ENCODE measurements around the gene RIPOR1. TPM values are rescaled to one million over a fixed set of nuclear protein-coding genes. Genes with fewer than 3 reads are reported as not detected.

Gene RIPOR1
- total and polyA plus RNA-seq, 2 of the 4 experiments (the other 2 are of a cell fraction), result 9.5 to 41.3 TPM

DNA sequence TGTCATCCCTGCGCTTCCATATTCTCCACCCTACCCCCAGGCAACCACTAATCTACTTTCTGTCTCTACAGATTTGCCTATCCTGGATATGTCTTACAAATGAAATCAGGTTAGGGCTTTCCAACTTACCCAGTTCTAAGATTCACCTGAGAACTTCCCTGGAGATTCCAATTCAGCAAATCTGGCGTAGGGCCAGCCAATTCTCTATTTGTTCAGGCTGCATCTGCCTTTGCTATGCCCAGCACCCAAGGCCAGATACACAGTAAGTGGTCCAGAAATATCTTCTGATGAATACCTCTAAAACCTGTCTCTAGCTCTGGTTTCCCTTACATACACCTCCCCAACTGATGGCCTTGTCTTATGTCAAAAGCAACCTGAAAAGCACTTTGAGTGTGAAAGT lies 23.3 kb downstream of the RIPOR1 start:
- H3K9ac ChIP-seq (ENCODE audit: low read depth, low read length), result no peak overlapping the region
- H3K79me1 ChIP-seq (ENCODE audit: low read depth in 1 of 2, low read length in 2 of 2), result peaks cover 10 to 31% of the 10 kb centered on the region in 2 experiments; a peak in 3 of 4 replicates
- no peak overlapping the region for H3K27ac ChIP-seq (ENCODE audit: insufficient read depth, low read length)
- no peak overlapping the region for H3K4ac ChIP-seq (ENCODE audit: low read depth, low read length)
- no peak overlapping the region for H3K4me3 ChIP-seq (ENCODE audit: insufficient read depth, low read depth, low read length)
- dilution Hi-C loops (cut with HindIII; ENCODE audit: low sequenced_read_pairs, unreplicated experiment), result no loop called here
- in situ Hi-C loops (cut with MboI; ENCODE audit: low sequenced_read_pairs), result no loop called here
- H2AK9ac ChIP-seq (replicated peaks; ENCODE audit: low read depth, low read length, poor library complexity), result no peak overlapping the region
- POLR2A ChIA-PET (ENCODE audit: unreplicated experiment), result no interaction called here
- no peaks in the 10 kb centered on the region for H3K27me3 ChIP-seq (ENCODE audit: control insufficient read depth, insufficient read depth, low read length)
- BruUV-seq (replicated peaks), result no TSS peak
- WGBS, 2 experiments (ENCODE audit: extremely low coverage in 2 of 2, insufficient read length in 1 of 2), result 100% methylated on average over 2 of the region's 2 CpGs; no CpG with 5 or more reads in 1 of the 2 experiments
- DNase-seq, result no peak
- no peaks in the 10 kb centered on the region for H3K9me3 ChIP-seq (ENCODE audit: control insufficient read depth, insufficient read depth, low read length)
- no peak overlapping the region for H4K91ac ChIP-seq (ENCODE audit: insufficient read depth, low read depth, low read length)
- H3K9me1 ChIP-seq (ENCODE audit: insufficient read depth, low read length), result no peaks in the 10 kb centered on the region
- H2BK20ac ChIP-seq (ENCODE audit: low read depth, low read length), result no peak overlapping the region
- TF ChIP-seq, protein P1, sequence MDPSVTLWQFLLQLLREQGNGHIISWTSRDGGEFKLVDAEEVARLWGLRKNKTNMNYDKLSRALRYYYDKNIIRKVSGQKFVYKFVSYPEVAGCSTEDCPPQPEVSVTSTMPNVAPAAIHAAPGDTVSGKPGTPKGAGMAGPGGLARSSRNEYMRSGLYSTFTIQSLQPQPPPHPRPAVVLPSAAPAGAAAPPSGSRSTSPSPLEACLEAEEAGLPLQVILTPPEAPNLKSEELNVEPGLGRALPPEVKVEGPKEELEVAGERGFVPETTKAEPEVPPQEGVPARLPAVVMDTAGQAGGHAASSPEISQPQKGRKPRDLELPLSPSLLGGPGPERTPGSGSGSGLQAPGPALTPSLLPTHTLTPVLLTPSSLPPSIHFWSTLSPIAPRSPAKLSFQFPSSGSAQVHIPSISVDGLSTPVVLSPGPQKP (IDR thresholded peaks at IDR 0.05; ENCODE audit: borderline replicate concordance, low read depth, low read length), result no peak
- TF ChIP-seq MXI1 (IDR thresholded peaks at IDR 0.05; ENCODE audit: borderline replicate concordance, low read depth, low read length) (no peak), NFE2L2 (IDR thresholded peaks at IDR 0.05; ENCODE audit: low read depth, low read length) (no peak), MAFK (IDR thresholded peaks at IDR 0.05; ENCODE audit: low read depth, low read length) (no peak), CEBPB (IDR thresholded peaks at IDR 0.05; ENCODE audit: low read depth, low read length) (no peak), CHD1 (IDR thresholded peaks at IDR 0.05; ENCODE audit: low read depth, low read length) (no peak), BHLHE40 (IDR thresholded peaks at IDR 0.05; ENCODE audit: low read depth, low read length) (no peak), RCOR1 (IDR thresholded peaks at IDR 0.05; ENCODE audit: insufficient replicate concordance, low read length) (no peak), RAD21 (IDR thresholded peaks at IDR 0.05; ENCODE audit: low read length) (no peak), RFX5 (IDR thresholded peaks at IDR 0.05; ENCODE audit: low read depth, low read length) (no peak), SMC3 (IDR thresholded peaks at IDR 0.05; ENCODE audit: low read depth, low read length) (no peak), FOS (IDR thresholded peaks at IDR 0.05; ENCODE audit: low read depth, low read length) (no peak), MAZ (IDR thresholded peaks at IDR 0.05; ENCODE audit: borderline replicate concordance, low read depth, low read length) (no peak), POLR2A (IDR thresholded peaks at IDR 0.05; ENCODE audit: low read depth, low read length) (no peak)
- TF ChIP-seq, protein P2, sequence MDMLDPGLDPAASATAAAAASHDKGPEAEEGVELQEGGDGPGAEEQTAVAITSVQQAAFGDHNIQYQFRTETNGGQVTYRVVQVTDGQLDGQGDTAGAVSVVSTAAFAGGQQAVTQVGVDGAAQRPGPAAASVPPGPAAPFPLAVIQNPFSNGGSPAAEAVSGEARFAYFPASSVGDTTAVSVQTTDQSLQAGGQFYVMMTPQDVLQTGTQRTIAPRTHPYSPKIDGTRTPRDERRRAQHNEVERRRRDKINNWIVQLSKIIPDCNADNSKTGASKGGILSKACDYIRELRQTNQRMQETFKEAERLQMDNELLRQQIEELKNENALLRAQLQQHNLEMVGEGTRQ (IDR thresholded peaks at IDR 0.05; ENCODE audit: low read depth, low read length), result no peak
- TF ChIP-seq, protein P3, sequence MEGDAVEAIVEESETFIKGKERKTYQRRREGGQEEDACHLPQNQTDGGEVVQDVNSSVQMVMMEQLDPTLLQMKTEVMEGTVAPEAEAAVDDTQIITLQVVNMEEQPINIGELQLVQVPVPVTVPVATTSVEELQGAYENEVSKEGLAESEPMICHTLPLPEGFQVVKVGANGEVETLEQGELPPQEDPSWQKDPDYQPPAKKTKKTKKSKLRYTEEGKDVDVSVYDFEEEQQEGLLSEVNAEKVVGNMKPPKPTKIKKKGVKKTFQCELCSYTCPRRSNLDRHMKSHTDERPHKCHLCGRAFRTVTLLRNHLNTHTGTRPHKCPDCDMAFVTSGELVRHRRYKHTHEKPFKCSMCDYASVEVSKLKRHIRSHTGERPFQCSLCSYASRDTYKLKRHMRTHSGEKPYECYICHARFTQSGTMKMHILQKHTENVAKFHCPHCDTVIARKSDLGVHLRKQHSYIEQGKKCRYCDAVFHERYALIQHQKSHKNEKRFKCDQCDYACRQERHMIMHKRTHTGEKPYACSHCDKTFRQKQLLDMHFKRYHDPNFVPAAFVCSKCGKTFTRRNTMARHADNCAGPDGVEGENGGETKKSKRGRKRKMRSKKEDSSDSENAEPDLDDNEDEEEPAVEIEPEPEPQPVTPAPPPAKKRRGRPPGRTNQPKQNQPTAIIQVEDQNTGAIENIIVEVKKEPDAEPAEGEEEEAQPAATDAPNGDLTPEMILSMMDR (conservative IDR thresholded peaks at IDR 0.05; ENCODE audit: low read depth, low read length), result no peak
- H3K18ac ChIP-seq (ENCODE audit: low read depth, low read length), result no peak overlapping the region
- H3K56ac ChIP-seq (ENCODE audit: extremely low read depth, insufficient read depth, low read length), result no peak overlapping the region
- H4K20me1 ChIP-seq (ENCODE audit: insufficient read depth, low read length), result peaks cover 22% of the 10 kb centered on the region; the same call in 1 of the 2 replicates
- CTCF ChIA-PET, result no interaction called here
- H2BK5ac ChIP-seq (ENCODE audit: low read depth, low read length, poor library complexity, severe bottlenecking), result no peak overlapping the region
- H2BK120ac ChIP-seq (ENCODE audit: low read depth, low read length), result no peak overlapping the region
- no peak overlapping the region for H2BK15ac ChIP-seq (ENCODE audit: low read depth, low read length)
- H3K4me1 ChIP-seq (ENCODE audit: control insufficient read depth, insufficient read depth, low read length), result peaks cover 6% of the 10 kb centered on the region
- H3K23ac ChIP-seq (ENCODE audit: low read depth, low read length), result no peak overlapping the region
- no peak overlapping the region for H3K14ac ChIP-seq (replicated peaks; ENCODE audit: low read depth, low read length)
- H4K5ac ChIP-seq (ENCODE audit: low read depth, low read length), result no peak overlapping the region
- intact Hi-C loops (cut with micrococcal nuclease), result no loop called here
- H2AFZ ChIP-seq (replicated peaks; ENCODE audit: low read length, poor library complexity), result no peak overlapping the region
- peaks cover 18% of the 10 kb centered on the region; the same call in 1 of the 2 replicates for H3K36me3 ChIP-seq (ENCODE audit: control insufficient read depth, insufficient read depth, low read length)
- no peak for ATAC-seq (ENCODE audit: low read depth)
- H4K8ac ChIP-seq (ENCODE audit: low read depth in 2 of 2, low read length in 2 of 2), result no peak overlapping the region
- H3K4me2 ChIP-seq (ENCODE audit: low read depth, low read length), result no peak overlapping the region
- H2AK5ac ChIP-seq (ENCODE audit: low read depth, low read length), result no peak overlapping the region

Data from IMR-90 (cell line).